ENCODE data around the gene MEI1. TPM values are rescaled to one million over a fixed set of nuclear protein-coding genes. Genes with fewer than 3 reads are reported as not detected.

The MEI1 gene
- total RNA-seq, 4 donors from 2014 or later: 0.16 to 13.6 (median 6.3) TPM

GRCh38 chr22:41826021-41826420 is 126.7 kb downstream of the MEI1 start:
- TF ChIP-seq CTCF (IDR thresholded peaks at IDR 0.05; ENCODE audit: low read depth): no peak

DNA sequence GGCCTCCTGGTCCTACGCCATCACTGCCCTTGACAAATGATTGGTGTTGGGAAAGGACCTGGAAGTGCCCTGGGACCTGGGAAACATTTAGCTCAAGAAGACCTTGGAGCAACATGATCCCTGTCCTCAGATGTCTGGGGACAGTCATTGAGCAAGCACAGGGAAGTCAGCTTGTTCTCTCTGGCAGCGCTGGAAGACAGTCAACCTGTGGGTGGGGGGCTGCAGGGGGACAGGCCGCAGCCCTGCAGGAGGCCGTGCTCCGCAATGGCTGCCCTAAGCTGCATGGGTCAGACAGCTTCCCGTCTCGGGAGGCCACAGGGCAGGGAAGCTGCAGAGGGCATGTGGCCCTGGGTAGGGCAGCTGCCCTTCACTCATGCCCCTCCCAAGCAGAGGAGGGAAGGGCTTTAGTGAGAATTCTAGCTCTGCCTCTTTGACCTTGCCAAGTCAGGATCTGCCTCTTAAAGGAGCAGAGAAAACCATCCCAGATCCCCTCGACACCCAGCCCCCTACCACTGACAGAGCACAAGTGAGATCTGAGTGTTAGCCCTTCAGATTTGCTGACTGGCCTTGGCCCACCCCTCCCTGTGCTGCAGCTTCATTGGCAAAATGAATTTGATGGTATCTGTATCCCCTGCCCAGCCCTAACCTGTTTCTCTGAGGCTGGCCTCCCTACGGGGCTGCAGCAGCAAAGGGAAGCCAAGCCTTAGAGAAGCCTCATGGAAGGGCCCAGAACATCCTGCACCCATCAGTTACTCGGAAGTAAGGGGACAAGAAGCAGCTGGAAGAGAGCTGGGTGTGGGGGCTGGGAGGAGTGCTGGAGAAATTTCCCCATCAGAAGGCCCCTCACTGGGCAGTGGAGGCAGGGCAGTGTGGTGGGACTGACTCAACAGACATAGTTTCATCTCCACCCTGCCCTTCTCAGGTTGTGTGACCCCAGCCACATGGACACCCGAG is 127.4 kb downstream of the MEI1 start:
- no peak for TF ChIP-seq CTCF (IDR thresholded peaks at IDR 0.05; ENCODE audit: low read depth)

DNA sequence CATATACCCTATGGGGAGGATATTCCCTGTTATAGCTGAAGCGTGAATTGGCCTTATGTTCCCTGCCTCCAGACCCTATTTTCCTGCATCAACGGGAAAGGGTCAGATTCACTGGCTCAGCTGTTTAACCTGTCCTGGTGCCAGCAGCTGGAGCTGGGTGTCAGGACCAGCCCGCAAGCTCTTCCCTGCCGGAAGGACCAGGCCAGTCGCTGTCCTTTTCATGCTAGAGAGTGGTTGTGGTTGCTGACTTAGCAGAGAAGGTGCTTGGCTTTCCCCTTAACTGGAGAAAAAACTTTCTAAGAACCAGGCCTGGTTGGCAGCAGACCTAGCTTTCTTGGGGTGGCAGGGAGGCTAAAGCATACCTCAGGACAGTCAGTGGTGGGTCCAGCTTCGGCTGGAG is 128.4 kb downstream of the MEI1 start:
- TF ChIP-seq CTCF (IDR thresholded peaks at IDR 0.05; ENCODE audit: low read depth): no peak

- TF ChIP-seq CTCF (IDR thresholded peaks at IDR 0.05; ENCODE audit: low read depth): no peak
These were observed 129.2 kb downstream of the MEI1 start for GRCh38 chr22:41828516-41828915.

- no peak for TF ChIP-seq CTCF (IDR thresholded peaks at IDR 0.05; ENCODE audit: low read depth)
These were observed 130.9 kb downstream of the MEI1 start for GRCh38 chr22:41830174-41830573.

GRCh38 chr22:41831383-41831782 is 132.1 kb downstream of the MEI1 start:
- TF ChIP-seq CTCF (IDR thresholded peaks at IDR 0.05; ENCODE audit: low read depth): no peak

- TF ChIP-seq CTCF (IDR thresholded peaks at IDR 0.05; ENCODE audit: low read depth): no peak
These were observed 132.7 kb downstream of the MEI1 start for GRCh38 chr22:41831828-41832552.
